ENCODE measurements around the gene CRCP.
"Not testable (repeated sequence)": the region's sequence is repeated elsewhere in the genome, so short reads cannot be mapped to it uniquely, and the experiment has no call there.

- TF ChIP-seq ELK1 (IDR thresholded peaks at IDR 0.05; ENCODE audit: low read depth, low read length); CHD2 (IDR thresholded peaks at IDR 0.05; ENCODE audit: low read length, partially characterized antibody); CTCF (IDR thresholded peaks at IDR 0.05); HDAC2 (IDR thresholded peaks at IDR 0.05); USF2 (IDR thresholded peaks at IDR 0.05); JUNB (IDR thresholded peaks at IDR 0.05); ZSCAN20 (CRISPR knock-in tag; IDR thresholded peaks at IDR 0.05); REST (IDR thresholded peaks at IDR 0.05); SREBF2 (IDR thresholded peaks at IDR 0.05); JUN (IDR thresholded peaks at IDR 0.05); POLR2A (IDR thresholded peaks at IDR 0.05; ENCODE audit: low read length); PBX3 (IDR thresholded peaks at IDR 0.05): not testable (repeated sequence)
These were observed 2.2 kb downstream of the CRCP start for GRCh38 chr7:66116680-66117420.

Measured in A549 (cell line).